ENCODE data around the gene LSM2. TPM values are rescaled to one million over a fixed set of nuclear protein-coding genes. Genes with fewer than 3 reads are reported as not detected.
"Not testable (repeated sequence)": the region's sequence is repeated elsewhere in the genome, so short reads cannot be mapped to it uniquely, and the experiment has no call there.

Gene LSM2
- polyA plus RNA-seq, 1 donor from 2014 or later = 68.5 TPM

DNA sequence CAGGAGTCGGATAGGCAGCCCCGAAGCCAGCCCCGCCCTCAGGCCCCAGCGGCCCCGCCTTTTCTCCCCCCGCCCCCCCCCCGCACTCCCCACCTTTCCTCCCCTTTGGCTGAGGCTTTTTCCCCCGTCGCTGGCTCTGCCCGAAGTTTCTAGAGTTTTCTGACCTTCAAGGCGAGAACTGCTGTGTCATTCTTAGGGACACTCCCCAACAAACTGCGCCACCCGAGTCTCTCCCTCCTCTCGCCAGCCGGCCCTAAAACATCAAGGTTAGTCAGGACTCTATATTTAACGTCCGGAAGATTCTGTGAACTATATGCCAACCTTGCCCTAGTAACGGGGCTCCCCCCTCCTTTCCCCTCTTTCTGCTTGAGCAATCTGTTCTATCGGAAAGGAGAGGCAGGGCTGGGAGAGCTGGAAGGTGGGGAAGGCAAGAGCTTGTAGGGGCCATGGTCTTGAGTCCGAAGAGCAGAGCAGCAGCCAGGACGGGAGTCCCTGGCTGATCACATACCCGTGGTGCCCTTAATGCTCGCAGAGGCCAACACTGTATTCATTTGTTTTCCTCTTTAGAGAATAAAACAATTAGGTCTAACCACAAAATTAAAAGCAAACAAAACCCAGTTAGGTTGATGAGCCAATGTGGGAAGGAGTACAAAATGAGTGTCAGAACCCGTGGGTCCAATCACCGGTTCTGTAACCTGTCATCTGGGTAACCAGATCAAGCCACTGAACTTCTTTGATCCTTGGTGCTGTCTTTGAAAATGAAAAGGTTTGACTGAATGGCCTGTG lies 15.5 kb upstream of the LSM2 start:
- TF ChIP-seq RAD21 (conservative IDR thresholded peaks at IDR 0.05) (no peak), TAF1 (IDR thresholded peaks at IDR 0.05; ENCODE audit: low read depth) (no peak), EP300 (conservative IDR thresholded peaks at IDR 0.05; ENCODE audit: poor library complexity, severe bottlenecking) (no peak), MXI1 (conservative IDR thresholded peaks at IDR 0.05; ENCODE audit: poor library complexity, severe bottlenecking) (no peak), SMC3 (conservative IDR thresholded peaks at IDR 0.05; ENCODE audit: poor library complexity) (no peak), EZH2 (IDR thresholded peaks at IDR 0.05; ENCODE audit: borderline replicate concordance, insufficient read depth, low read length, poor library complexity, severe bottlenecking) (no peak), POLR2AphosphoS5 (IDR thresholded peaks at IDR 0.05) (no peak)
- TF ChIP-seq, protein P1, sequence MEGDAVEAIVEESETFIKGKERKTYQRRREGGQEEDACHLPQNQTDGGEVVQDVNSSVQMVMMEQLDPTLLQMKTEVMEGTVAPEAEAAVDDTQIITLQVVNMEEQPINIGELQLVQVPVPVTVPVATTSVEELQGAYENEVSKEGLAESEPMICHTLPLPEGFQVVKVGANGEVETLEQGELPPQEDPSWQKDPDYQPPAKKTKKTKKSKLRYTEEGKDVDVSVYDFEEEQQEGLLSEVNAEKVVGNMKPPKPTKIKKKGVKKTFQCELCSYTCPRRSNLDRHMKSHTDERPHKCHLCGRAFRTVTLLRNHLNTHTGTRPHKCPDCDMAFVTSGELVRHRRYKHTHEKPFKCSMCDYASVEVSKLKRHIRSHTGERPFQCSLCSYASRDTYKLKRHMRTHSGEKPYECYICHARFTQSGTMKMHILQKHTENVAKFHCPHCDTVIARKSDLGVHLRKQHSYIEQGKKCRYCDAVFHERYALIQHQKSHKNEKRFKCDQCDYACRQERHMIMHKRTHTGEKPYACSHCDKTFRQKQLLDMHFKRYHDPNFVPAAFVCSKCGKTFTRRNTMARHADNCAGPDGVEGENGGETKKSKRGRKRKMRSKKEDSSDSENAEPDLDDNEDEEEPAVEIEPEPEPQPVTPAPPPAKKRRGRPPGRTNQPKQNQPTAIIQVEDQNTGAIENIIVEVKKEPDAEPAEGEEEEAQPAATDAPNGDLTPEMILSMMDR (IDR thresholded peaks at IDR 0.05; ENCODE audit: poor library complexity, severe bottlenecking) = no peak
- TF ChIP-seq, protein P2, sequence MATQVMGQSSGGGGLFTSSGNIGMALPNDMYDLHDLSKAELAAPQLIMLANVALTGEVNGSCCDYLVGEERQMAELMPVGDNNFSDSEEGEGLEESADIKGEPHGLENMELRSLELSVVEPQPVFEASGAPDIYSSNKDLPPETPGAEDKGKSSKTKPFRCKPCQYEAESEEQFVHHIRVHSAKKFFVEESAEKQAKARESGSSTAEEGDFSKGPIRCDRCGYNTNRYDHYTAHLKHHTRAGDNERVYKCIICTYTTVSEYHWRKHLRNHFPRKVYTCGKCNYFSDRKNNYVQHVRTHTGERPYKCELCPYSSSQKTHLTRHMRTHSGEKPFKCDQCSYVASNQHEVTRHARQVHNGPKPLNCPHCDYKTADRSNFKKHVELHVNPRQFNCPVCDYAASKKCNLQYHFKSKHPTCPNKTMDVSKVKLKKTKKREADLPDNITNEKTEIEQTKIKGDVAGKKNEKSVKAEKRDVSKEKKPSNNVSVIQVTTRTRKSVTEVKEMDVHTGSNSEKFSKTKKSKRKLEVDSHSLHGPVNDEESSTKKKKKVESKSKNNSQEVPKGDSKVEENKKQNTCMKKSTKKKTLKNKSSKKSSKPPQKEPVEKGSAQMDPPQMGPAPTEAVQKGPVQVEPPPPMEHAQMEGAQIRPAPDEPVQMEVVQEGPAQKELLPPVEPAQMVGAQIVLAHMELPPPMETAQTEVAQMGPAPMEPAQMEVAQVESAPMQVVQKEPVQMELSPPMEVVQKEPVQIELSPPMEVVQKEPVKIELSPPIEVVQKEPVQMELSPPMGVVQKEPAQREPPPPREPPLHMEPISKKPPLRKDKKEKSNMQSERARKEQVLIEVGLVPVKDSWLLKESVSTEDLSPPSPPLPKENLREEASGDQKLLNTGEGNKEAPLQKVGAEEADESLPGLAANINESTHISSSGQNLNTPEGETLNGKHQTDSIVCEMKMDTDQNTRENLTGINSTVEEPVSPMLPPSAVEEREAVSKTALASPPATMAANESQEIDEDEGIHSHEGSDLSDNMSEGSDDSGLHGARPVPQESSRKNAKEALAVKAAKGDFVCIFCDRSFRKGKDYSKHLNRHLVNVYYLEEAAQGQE (IDR thresholded peaks at IDR 0.05; ENCODE audit: borderline replicate concordance) = no peak
- H2AFZ ChIP-seq (ENCODE audit: low read depth, low read length) = no peak overlapping the region

DNA sequence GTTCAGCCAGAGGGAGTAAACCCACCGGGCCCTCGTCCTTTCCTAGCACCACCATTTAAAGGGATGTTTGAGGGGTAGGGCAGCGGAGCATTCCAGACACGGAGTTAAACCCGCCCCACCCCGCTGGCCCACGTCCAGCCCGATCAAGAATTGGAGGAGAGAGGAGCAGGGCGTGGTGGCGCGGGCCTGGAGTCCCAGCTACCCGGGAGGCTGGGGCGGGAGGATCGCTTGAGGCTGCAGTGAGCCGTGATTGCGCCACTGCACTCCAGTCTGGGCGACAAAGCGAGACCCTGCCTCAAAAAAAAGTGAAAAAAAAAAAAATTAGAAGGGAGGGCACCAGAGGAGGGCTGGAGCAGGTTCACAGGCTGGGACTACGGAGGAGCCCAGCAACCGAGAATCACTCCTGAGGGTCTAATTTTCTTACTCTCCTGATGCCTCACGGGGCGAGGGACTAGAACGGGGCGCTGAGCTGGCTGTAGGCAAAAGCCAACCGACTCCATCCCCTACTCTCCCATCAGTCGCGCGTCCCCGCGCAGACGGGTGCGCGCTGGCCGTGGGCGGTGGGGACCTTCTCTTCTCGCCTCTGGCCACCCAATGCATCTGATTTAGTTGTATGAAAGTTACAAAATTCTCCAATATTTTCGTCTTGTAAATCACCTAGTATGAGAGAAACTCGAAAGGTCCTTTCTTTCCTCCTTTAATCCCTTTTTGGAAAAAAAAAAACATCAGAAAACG lies 14.7 kb upstream of the LSM2 start:
- H3K27me3 ChIP-seq (ENCODE audit: insufficient read depth, low read depth, low read length) = no peaks in the 10 kb centered on the region
- H3K79me2 ChIP-seq (replicated peaks; ENCODE audit: insufficient read depth, low read length) = no peaks in the 10 kb centered on the region
- no peak overlapping the region for H3K27ac ChIP-seq (ENCODE audit: low read length)
- no peak overlapping the region for H3K9ac ChIP-seq (ENCODE audit: low read length)
- H3K4me2 ChIP-seq (ENCODE audit: low read length) = no peak overlapping the region
- no peaks in the 10 kb centered on the region for H3K9me3 ChIP-seq (ENCODE audit: low read length)
- H4K20me1 ChIP-seq (ENCODE audit: insufficient read depth) = no peaks in the 10 kb centered on the region
- no peaks in the 10 kb centered on the region for H3K9me2 ChIP-seq (ENCODE audit: insufficient read depth, low read length)
- H3K36me3 ChIP-seq (ENCODE audit: insufficient read depth, low read length) = no peaks in the 10 kb centered on the region
- peak overlapping the region; percentile 60 for H3K4me3 ChIP-seq (ENCODE audit: low read length)
- no peak overlapping the region for H2AFZ ChIP-seq (ENCODE audit: low read depth, low read length)
- peaks cover under 1% of the 10 kb centered on the region for H3F3A ChIP-seq (ENCODE audit: insufficient read depth, low read length, poor library complexity, severe bottlenecking)
- TF ChIP-seq EP300 (conservative IDR thresholded peaks at IDR 0.05; ENCODE audit: poor library complexity, severe bottlenecking) (no peak), TAF1 (IDR thresholded peaks at IDR 0.05; ENCODE audit: low read depth) (no peak), EZH2 (IDR thresholded peaks at IDR 0.05; ENCODE audit: borderline replicate concordance, insufficient read depth, low read length, poor library complexity, severe bottlenecking) (no peak)
- TF ChIP-seq, protein P1 (IDR thresholded peaks at IDR 0.05; ENCODE audit: poor library complexity, severe bottlenecking) = no peak

More for the DNA sequence above, 15.5 kb upstream of the LSM2 start:
- H4K20me1 ChIP-seq (ENCODE audit: insufficient read depth) = no peaks in the 10 kb centered on the region
- no peak overlapping the region for H3K9ac ChIP-seq (ENCODE audit: low read length)
- H3K79me2 ChIP-seq (replicated peaks; ENCODE audit: insufficient read depth, low read length) = no peaks in the 10 kb centered on the region
- H3K36me3 ChIP-seq (ENCODE audit: insufficient read depth, low read length) = no peaks in the 10 kb centered on the region
- H3K4me3 ChIP-seq (ENCODE audit: low read length) = peak overlapping the region; percentile 60
- no peak overlapping the region for H3K27ac ChIP-seq (ENCODE audit: low read length)
- no peak overlapping the region for H3K4me2 ChIP-seq (ENCODE audit: low read length)
- H3K9me3 ChIP-seq (ENCODE audit: low read length) = no peaks in the 10 kb centered on the region
- no peaks in the 10 kb centered on the region for H3K9me2 ChIP-seq (ENCODE audit: insufficient read depth, low read length)
- H3K27me3 ChIP-seq (ENCODE audit: insufficient read depth, low read depth, low read length) = no peaks in the 10 kb centered on the region
- peaks cover 3% of the 10 kb centered on the region for H3F3A ChIP-seq (ENCODE audit: insufficient read depth, low read length, poor library complexity, severe bottlenecking)

DNA sequence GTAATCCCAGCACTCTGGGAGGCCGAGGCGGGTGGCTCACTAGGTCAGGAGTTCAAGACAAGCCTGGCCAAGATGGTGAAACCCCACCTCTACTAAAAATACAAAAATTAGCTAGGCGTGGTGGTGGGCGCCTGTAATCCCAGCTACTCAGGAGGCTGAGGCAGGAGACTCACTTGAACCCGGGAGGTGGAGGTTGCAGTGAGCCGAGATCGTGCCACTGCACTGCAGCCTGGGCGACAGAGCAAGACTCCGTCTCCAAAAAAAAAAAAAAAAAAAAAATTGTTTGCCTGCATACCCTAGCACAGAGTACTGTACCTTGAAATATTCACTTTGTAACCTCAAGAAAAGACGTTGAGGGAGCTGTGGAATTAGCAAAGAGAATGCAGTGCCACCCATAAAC lies 13.6 kb upstream of the LSM2 start:
- H3K4me3 ChIP-seq (ENCODE audit: low read length); H3K4me2 ChIP-seq (ENCODE audit: low read length); H3K9ac ChIP-seq (ENCODE audit: low read length): not testable (repeated sequence)

More for the DNA sequence above, 13.6 kb upstream of the LSM2 start:
- not testable (repeated sequence) for H3F3A ChIP-seq (ENCODE audit: insufficient read depth, low read length, poor library complexity, severe bottlenecking); H2AFZ ChIP-seq (ENCODE audit: low read depth, low read length); H3K9me3 ChIP-seq (ENCODE audit: low read length); H4K20me1 ChIP-seq (ENCODE audit: insufficient read depth); H3K79me2 ChIP-seq (replicated peaks; ENCODE audit: insufficient read depth, low read length); H3K27ac ChIP-seq (ENCODE audit: low read length); H3K9me2 ChIP-seq (ENCODE audit: insufficient read depth, low read length); H3K36me3 ChIP-seq (ENCODE audit: insufficient read depth, low read length); H3K27me3 ChIP-seq (ENCODE audit: insufficient read depth, low read depth, low read length)
